ENCODE results near the gene ATP2B1. TPM values are rescaled to one million over a fixed set of nuclear protein-coding genes. Genes with fewer than 3 reads are reported as not detected.

ATP2B1 gene
- total and polyA plus RNA-seq, 3 donors from 2014 or later, result 32.1 to 142 (median 98.7) TPM

DNA sequence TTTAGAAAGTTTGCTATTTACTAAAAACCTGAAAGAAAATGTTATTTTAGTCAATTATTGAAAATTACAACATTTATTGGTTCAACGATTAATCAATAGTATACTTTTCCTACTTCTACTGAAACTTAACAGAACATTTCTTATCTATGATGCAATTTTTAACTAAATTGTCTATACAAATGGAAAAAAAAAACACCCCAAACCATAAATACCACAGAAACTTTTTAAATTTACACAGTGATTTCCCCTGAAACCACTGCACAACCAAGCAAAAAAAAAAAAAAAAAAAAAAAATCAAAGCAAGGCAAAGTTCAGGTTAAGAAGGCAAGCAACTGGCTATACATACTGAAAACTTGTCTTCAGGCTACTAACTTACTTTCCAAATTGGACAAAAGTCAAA, 110.9 kb downstream of the ATP2B1 start:
- DNase-seq, result no peak
- Histone ChIP-seq H3K27me3 (no peaks in the 10 kb centered on the region), H3K27ac (no peak overlapping the region), H3K4me3 (no peak overlapping the region), H3K9me3 (no peaks in the 10 kb centered on the region), H3K36me3 (ENCODE audit: low read depth, missing control alignments) (no peaks in the 10 kb centered on the region), H3K4me1 (no peaks in the 10 kb centered on the region)
- intact Hi-C loops (cut with DNase I; ENCODE audit: low total_unique reads), result no loop called here
- 97 to 100% methylated on average over 1 of the region's 1 CpG for WGBS, 2 donors
- TF ChIP-seq, protein P1, sequence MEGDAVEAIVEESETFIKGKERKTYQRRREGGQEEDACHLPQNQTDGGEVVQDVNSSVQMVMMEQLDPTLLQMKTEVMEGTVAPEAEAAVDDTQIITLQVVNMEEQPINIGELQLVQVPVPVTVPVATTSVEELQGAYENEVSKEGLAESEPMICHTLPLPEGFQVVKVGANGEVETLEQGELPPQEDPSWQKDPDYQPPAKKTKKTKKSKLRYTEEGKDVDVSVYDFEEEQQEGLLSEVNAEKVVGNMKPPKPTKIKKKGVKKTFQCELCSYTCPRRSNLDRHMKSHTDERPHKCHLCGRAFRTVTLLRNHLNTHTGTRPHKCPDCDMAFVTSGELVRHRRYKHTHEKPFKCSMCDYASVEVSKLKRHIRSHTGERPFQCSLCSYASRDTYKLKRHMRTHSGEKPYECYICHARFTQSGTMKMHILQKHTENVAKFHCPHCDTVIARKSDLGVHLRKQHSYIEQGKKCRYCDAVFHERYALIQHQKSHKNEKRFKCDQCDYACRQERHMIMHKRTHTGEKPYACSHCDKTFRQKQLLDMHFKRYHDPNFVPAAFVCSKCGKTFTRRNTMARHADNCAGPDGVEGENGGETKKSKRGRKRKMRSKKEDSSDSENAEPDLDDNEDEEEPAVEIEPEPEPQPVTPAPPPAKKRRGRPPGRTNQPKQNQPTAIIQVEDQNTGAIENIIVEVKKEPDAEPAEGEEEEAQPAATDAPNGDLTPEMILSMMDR (IDR thresholded peaks at IDR 0.05), result no peak
- no peak for TF ChIP-seq POLR2A (IDR thresholded peaks at IDR 0.05)

DNA sequence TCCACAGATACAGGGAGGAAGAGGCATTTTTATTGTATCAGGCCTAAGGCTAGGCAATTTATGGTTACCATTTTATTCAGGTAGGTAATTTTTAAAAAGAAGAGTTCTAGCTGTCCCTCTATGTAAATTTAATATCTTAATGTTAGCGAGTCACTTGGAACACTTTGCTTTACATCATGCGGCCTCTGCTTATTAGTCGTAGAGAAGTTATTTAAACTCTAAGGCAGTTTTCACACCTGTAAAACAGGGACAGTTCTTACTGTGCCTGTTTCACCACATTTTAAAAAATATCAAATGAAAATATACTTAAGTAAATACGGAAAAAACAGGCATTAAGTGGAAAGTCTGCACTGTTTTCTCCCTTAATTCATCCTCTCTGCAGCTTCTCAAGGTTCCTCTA, 111.4 kb downstream of the ATP2B1 start:
- Histone ChIP-seq H3K27me3 (no peaks in the 10 kb centered on the region), H3K4me1 (no peaks in the 10 kb centered on the region), H3K9me3 (no peaks in the 10 kb centered on the region), H3K36me3 (ENCODE audit: low read depth, missing control alignments) (no peaks in the 10 kb centered on the region), H3K27ac (no peak overlapping the region), H3K4me3 (no peak overlapping the region)
- WGBS, 2 donors, result 68 to 77% methylated on average over 4 of the region's 4 CpGs
- no peak for DNase-seq
- TF ChIP-seq, protein P1 (IDR thresholded peaks at IDR 0.05), result no peak
- intact Hi-C loops (cut with DNase I; ENCODE audit: low total_unique reads), result no loop called here

DNA sequence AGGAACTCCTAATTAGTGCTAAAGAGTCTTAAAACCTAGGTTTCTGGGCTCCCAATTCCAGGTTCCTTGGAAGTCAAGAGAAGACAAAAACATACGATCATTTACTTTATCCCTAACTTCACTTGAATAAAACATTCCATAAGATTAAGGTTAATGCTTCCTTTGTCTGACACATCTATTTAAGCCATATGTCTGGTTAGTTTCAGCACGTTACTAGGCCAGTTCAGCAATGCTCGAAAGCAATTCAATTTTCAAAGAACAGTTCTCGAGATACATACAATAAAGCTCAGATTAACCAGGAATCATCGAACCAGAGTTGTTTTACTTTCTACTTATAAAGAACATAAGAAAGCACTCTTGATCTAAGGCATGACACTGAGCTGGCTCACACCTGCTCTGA, 114.8 kb downstream of the ATP2B1 start:
- 94 to 96% methylated on average over 5 of the region's 5 CpGs for WGBS, 2 donors
- TF ChIP-seq, protein P1 (IDR thresholded peaks at IDR 0.05), result no peak
- no peak for TF ChIP-seq POLR2A (IDR thresholded peaks at IDR 0.05)
- Histone ChIP-seq H3K9me3 (no peaks in the 10 kb centered on the region), H3K4me3 (no peak overlapping the region), H3K4me1 (no peaks in the 10 kb centered on the region), H3K27ac (no peak overlapping the region), H3K36me3 (ENCODE audit: low read depth, missing control alignments) (no peaks in the 10 kb centered on the region), H3K27me3 (no peaks in the 10 kb centered on the region)
- DNase-seq, result no peak
- intact Hi-C loops (cut with DNase I; ENCODE audit: low total_unique reads), result no loop called here

DNA sequence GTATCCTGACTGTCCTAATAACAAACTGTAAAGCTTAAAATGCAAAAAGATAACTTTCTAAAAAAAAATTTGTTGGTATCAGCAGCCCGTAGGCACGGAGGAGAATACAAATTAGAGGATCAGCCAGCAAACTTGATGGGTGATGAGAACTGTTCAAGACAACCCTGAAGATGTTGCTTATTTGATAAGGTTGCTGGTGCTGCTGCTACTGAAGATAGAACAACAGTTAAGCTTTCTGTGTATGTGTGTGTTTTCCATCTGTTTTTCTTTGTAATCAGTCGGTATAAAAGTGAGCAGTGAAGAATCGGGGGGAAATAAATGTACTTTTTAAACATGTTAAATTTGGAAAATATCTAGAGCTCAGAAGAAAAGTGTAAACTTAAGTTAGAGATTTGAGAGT, 115.4 kb downstream of the ATP2B1 start:
- WGBS, 2 donors, result 78 to 82% methylated on average over 4 of the region's 4 CpGs

DNA sequence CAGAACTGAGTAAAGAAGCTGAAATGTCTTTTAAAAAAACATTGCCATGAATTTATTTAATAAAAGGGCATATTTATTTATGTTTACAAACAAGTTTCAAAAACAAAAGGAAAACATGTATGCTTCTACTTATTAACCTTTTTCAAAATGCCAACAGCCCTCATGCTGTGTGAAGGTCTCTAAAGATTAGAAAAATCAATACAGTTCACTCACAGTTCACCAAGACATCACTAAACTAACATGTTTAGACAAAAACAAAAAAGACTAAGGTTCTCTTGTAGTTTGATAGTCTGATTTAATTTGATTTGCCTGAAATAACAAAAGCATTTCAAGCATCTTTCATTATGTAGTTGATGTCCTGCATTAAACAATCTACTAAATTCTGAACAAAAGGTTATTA, 118.9 kb downstream of the ATP2B1 start:
- no peaks in the 10 kb centered on the region for H3K27me3 ChIP-seq
- intact Hi-C loops (cut with DNase I; ENCODE audit: low total_unique reads), result no loop called here

More for the DNA sequence above, 115.4 kb downstream of the ATP2B1 start:
- H3K36me3 ChIP-seq (ENCODE audit: low read depth, missing control alignments), result no peaks in the 10 kb centered on the region
- no peak overlapping the region for H3K4me3 ChIP-seq
- no peaks in the 10 kb centered on the region for H3K4me1 ChIP-seq
- no peaks in the 10 kb centered on the region for H3K9me3 ChIP-seq
- no peak for DNase-seq
- no peaks in the 10 kb centered on the region for H3K27me3 ChIP-seq
- TF ChIP-seq, protein P1 (IDR thresholded peaks at IDR 0.05), result no peak
- TF ChIP-seq POLR2A (IDR thresholded peaks at IDR 0.05), result no peak
- no peak overlapping the region for H3K27ac ChIP-seq
- intact Hi-C loops (cut with DNase I; ENCODE audit: low total_unique reads), result no loop called here

More for the DNA sequence above, 118.9 kb downstream of the ATP2B1 start:
- no peaks in the 10 kb centered on the region for H3K36me3 ChIP-seq (ENCODE audit: low read depth, missing control alignments)
- H3K4me3 ChIP-seq, result no peak overlapping the region
- H3K27ac ChIP-seq, result no peak overlapping the region
- TF ChIP-seq POLR2A (IDR thresholded peaks at IDR 0.05), result no peak
- H3K4me1 ChIP-seq, result no peaks in the 10 kb centered on the region
- no peak for DNase-seq
- no peaks in the 10 kb centered on the region for H3K9me3 ChIP-seq
